HL-60 (cell line): ENCODE results near the gene DYNC1H1.

Source experiments
- CTCF ChIP-seq: IDR thresholded peaks from one replicate; pipeline ENCODE4 v1.5.1; 2011; ENCODE audit warnings: low read length, control low read depth, inconsistent platforms; ENCODE audit not compliant: insufficient read depth
- GABPA ChIP-seq: IDR thresholded peaks from 2 replicates; pipeline ENCODE4 v1.6.1; 2012; ENCODE audit warnings: low read depth
- POLR2AphosphoS5 ChIP-seq: IDR thresholded peaks from 2 replicates; pipeline ENCODE4 v1.6.1; 2012; ENCODE audit warnings: low read depth
- REST ChIP-seq: IDR thresholded peaks from 2 replicates; pipeline ENCODE4 v1.6.1; 2012; ENCODE audit warnings: low read depth; ENCODE audit not compliant: insufficient replicate concordance

DNA sequence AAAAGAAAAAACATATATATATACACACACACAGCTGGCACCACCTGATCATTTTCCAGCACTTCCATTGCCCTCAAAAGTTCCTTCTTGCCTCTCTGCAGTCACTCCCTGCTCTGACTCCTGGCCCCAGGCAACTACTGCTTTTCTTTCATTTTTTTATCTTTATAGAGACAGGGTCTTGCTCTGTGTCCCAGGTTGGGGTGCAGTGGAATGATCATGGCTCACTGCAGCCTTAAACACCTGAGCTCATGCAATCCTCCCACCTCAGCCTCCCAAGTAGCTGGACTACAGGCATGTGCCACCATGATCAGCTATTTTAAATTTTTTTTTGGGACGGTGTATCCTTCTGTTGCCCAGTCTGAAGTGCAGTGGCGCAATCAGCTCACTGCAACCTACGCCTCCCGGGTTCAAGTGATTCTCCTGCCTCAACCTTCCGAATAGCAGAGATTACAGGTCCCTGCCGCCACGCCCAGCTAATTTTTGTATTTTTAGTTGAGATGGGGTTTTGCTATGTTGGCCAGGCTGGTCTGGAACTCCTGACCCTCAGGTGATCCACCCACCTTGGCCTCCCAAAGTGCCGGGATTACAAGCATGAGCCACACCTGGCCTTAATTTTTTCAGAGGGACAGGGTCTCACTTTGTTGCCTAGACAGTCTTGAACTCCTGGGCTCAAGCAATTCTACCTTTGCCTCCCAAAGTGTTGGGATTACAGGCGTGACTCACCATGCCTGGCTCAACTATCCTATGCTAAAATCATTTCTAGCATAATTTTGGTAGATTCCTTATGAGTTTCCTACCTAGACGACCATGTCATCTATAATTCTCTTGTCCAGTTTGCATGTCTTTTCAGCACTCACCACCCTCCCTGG lies 114.7 kb downstream of the DYNC1H1 start:
- TF ChIP-seq CTCF (no peak), POLR2AphosphoS5 (no peak; the same call in none of the 2 replicates), REST (no peak), GABPA (no peak)
